HG03159 (cell line): ENCODE data around the gene NEURL4.
A peak's percentile ranks its signal among the peaks of the same experiment; 100 is the strongest.
"Not testable (repeated sequence)": the region's sequence is repeated elsewhere in the genome, so short reads cannot be mapped to it uniquely, and the experiment has no call there.

Experiments
- ATAC-seq: cut with Tn5 transposase; IDR thresholded peaks from one replicate; pipeline ENCODE4 v1.9.1; 2021; ENCODE audit warnings: mild to moderate bottlenecking, moderate library complexity; ENCODE audit not compliant: unreplicated experiment

NEURL4 gene

GRCh38 chr17:7347630-7348477 is 18.7 kb upstream of the NEURL4 start:
- ATAC-seq, result no peak

GRCh38 chr17:7346761-7347614 is 17.9 kb upstream of the NEURL4 start:
- ATAC-seq, result no peak

- ATAC-seq, result no peak
Measured at GRCh38 chr17:7343250-7343649, 14.1 kb upstream of the NEURL4 start.

GRCh38 chr17:7341842-7342241 is 12.7 kb upstream of the NEURL4 start:
- ATAC-seq, result no peak

- ATAC-seq, result no peak
Measured at GRCh38 chr17:7340179-7340578, 11.0 kb upstream of the NEURL4 start.

GRCh38 chr17:7337600-7337999 is 8.5 kb upstream of the NEURL4 start:
- not testable (repeated sequence) for ATAC-seq

GRCh38 chr17:7336240-7337175 is 7.4 kb upstream of the NEURL4 start, which contains the start of gene ACAP1:
Gene ACAP1, plus strand, starts transcription at chr17:7336529. Its CDS starts 206 bp downstream, at chr17:7336735.
- no peak for ATAC-seq

GRCh38 chr17:7335765-7336164 is 6.6 kb upstream of the NEURL4 start:
- ATAC-seq, result not testable (repeated sequence)

- no peak for ATAC-seq
Measured at GRCh38 chr17:7334938-7335538, 5.9 kb upstream of the NEURL4 start.

GRCh38 chr17:7332600-7333069 is 3.5 kb upstream of the NEURL4 start:
- ATAC-seq, result not testable (repeated sequence)

- no peak for ATAC-seq
Measured at GRCh38 chr17:7332111-7332510, 3.0 kb upstream of the NEURL4 start.

- ATAC-seq, result no peak
Measured at GRCh38 chr17:7330638-7331015, 1.5 kb upstream of the NEURL4 start.

- peak; percentile 32 for ATAC-seq
Measured at GRCh38 chr17:7329997-7330637, 982 bp upstream of the NEURL4 start.

GRCh38 chr17:7329374-7329996 is 350 bp upstream of the NEURL4 start:
- peak; percentile 57 for ATAC-seq

- no peak for ATAC-seq
Measured at GRCh38 chr17:7328009-7328408, 1.1 kb downstream of the NEURL4 start.

- no peak for ATAC-seq
Measured at GRCh38 chr17:7327501-7327900, 1.6 kb downstream of the NEURL4 start.

GRCh38 chr17:7327056-7327455 is 2.1 kb downstream of the NEURL4 start:
- no peak for ATAC-seq

GRCh38 chr17:7326186-7326585 is 2.9 kb downstream of the NEURL4 start:
- no peak for ATAC-seq

- ATAC-seq, result no peak
Measured at GRCh38 chr17:7325031-7325528, 4.1 kb downstream of the NEURL4 start.
